Stomach smooth muscle (tissue), 2 donors: ENCODE results near the gene TMEM131L.

ENCODE experiments used
- H3K27ac ChIP-seq: one replicate; pipeline ENCODE4 v1.7.0; 2013; ENCODE audit warnings: mild to moderate bottlenecking, low read length, inconsistent platforms
- H3K27me3 ChIP-seq, 2 donors: one replicate each; pipeline ENCODE4 v1.7.0; 2013; ENCODE audit warnings: low read length in 2 of 2; ENCODE audit not compliant: insufficient read depth in 2 of 2, control insufficient read depth in 1 of 2
- H3K36me3 ChIP-seq, 2 donors: one replicate each; pipeline ENCODE4 v1.7.0; 2013; ENCODE audit warnings: low read length in 2 of 2; ENCODE audit not compliant: control insufficient read depth in 2 of 2, insufficient read depth in 2 of 2
- H3K4me1 ChIP-seq: one replicate; pipeline ENCODE4 v1.7.0; 2013; ENCODE audit warnings: low read length; ENCODE audit not compliant: control insufficient read depth, insufficient read depth
- H3K4me3 ChIP-seq, 2 donors: one replicate each; pipeline ENCODE4 v1.7.0; 2013; ENCODE audit warnings: low read length in 2 of 2
- H3K9ac ChIP-seq, 2 donors: one replicate each; pipeline ENCODE4 v1.7.0; 2013; ENCODE audit warnings: low read length in 2 of 2, mild to moderate bottlenecking in 1 of 2
- H3K9me3 ChIP-seq, 2 donors: one replicate each; pipeline ENCODE4 v1.7.0; 2013; ENCODE audit warnings: low read length in 2 of 2; ENCODE audit not compliant: control insufficient read depth in 2 of 2
- donor health status: healthy.
- donor health status: Pancreatic carcinoma.

Gene TMEM131L

GRCh38 chr4:153476829-153477574 is 10.8 kb downstream of the TMEM131L start:
- peaks cover 5% of the 10 kb centered on the region in 2 donors for H3K36me3 ChIP-seq
- no peaks in the 10 kb centered on the region for H3K27me3 ChIP-seq
- H3K27ac ChIP-seq, result no peak overlapping the region

GRCh38 chr4:153479101-153479500 is 12.9 kb downstream of the TMEM131L start:
- Histone ChIP-seq H3K36me3 (peaks cover 5% of the 10 kb centered on the region in 2 donors), H3K27me3 (no peaks in the 10 kb centered on the region), H3K9ac (peak overlapping the region in 1 of 2 donors; percentile 52), H3K4me3 (no peak overlapping the region), H3K27ac (peak overlapping the region; percentile 46), H3K9me3 (no peaks in the 10 kb centered on the region), H3K4me1 (peaks cover 12% of the 10 kb centered on the region)

More at GRCh38 chr4:153476829-153477574, 10.8 kb downstream of the TMEM131L start:
- Histone ChIP-seq H3K4me1 (peaks cover 6% of the 10 kb centered on the region), H3K9me3 (no peaks in the 10 kb centered on the region), H3K9ac (no peak overlapping the region), H3K4me3 (no peak overlapping the region)

- Histone ChIP-seq H3K36me3 (peaks cover 0 to 2% of the 10 kb centered on the region in 2 donors), H3K9ac (no peak overlapping the region), H3K27me3 (no peaks in the 10 kb centered on the region), H3K4me3 (no peak overlapping the region), H3K4me1 (peaks cover 12% of the 10 kb centered on the region), H3K27ac (no peak overlapping the region), H3K9me3 (no peaks in the 10 kb centered on the region)
Measured at GRCh38 chr4:153480704-153481103, 14.5 kb downstream of the TMEM131L start.

- H3K27ac ChIP-seq, result no peak overlapping the region
Measured at GRCh38 chr4:153481478-153481877, 15.3 kb downstream of the TMEM131L start.

GRCh38 chr4:153483432-153484418 is 17.6 kb downstream of the TMEM131L start:
- H3K27me3 ChIP-seq, result no peaks in the 10 kb centered on the region
- no peaks in the 10 kb centered on the region for H3K9me3 ChIP-seq
- H3K9ac ChIP-seq, result peak overlapping the region; percentile 64 to 66
- peaks cover 37% of the 10 kb centered on the region for H3K4me1 ChIP-seq
- peak overlapping the region; percentile 58 for H3K27ac ChIP-seq
- peaks cover 0 to 2% of the 10 kb centered on the region in 2 donors for H3K36me3 ChIP-seq
- peak overlapping the region; percentile 18 to 59 for H3K4me3 ChIP-seq

More at GRCh38 chr4:153481478-153481877, 15.3 kb downstream of the TMEM131L start:
- Histone ChIP-seq H3K9ac (no peak overlapping the region), H3K36me3 (peaks cover 0 to 2% of the 10 kb centered on the region in 2 donors), H3K27me3 (no peaks in the 10 kb centered on the region), H3K9me3 (no peaks in the 10 kb centered on the region), H3K4me1 (peaks cover 15% of the 10 kb centered on the region), H3K4me3 (no peak overlapping the region)

GRCh38 chr4:153485359-153485758 is 19.2 kb downstream of the TMEM131L start:
- no peak overlapping the region for H3K27ac ChIP-seq

GRCh38 chr4:153485860-153486259 is 19.7 kb downstream of the TMEM131L start:
- peak overlapping the region; percentile 53 for H3K27ac ChIP-seq
- no peaks in the 10 kb centered on the region for H3K27me3 ChIP-seq
- no peaks in the 10 kb centered on the region for H3K9me3 ChIP-seq
- H3K36me3 ChIP-seq, result peaks cover 0 to under 1% of the 10 kb centered on the region in 2 donors
- H3K4me1 ChIP-seq, result peaks cover 40% of the 10 kb centered on the region
- no peak overlapping the region for H3K9ac ChIP-seq
- peak overlapping the region in 1 of 2 donors; percentile 47 for H3K4me3 ChIP-seq

More at GRCh38 chr4:153485359-153485758, 19.2 kb downstream of the TMEM131L start:
- Histone ChIP-seq H3K27me3 (no peaks in the 10 kb centered on the region), H3K36me3 (peaks cover 0 to 2% of the 10 kb centered on the region in 2 donors), H3K9me3 (no peaks in the 10 kb centered on the region), H3K9ac (no peak overlapping the region), H3K4me3 (no peak overlapping the region), H3K4me1 (peaks cover 40% of the 10 kb centered on the region)

- H3K4me1 ChIP-seq, result peaks cover 40% of the 10 kb centered on the region
- H3K36me3 ChIP-seq, result no peaks in the 10 kb centered on the region
- H3K4me3 ChIP-seq, result peak overlapping the region in 1 of 2 donors; percentile 47
- H3K9me3 ChIP-seq, result no peaks in the 10 kb centered on the region
- H3K27ac ChIP-seq, result peak overlapping the region; percentile 53
- no peaks in the 10 kb centered on the region for H3K27me3 ChIP-seq
- H3K9ac ChIP-seq, result peak overlapping the region in 1 of 2 donors; percentile 23
Measured at GRCh38 chr4:153486281-153487151, 20.4 kb downstream of the TMEM131L start.

- peaks cover 39% of the 10 kb centered on the region for H3K4me1 ChIP-seq
- peak overlapping the region; percentile 74 for H3K27ac ChIP-seq
- H3K9me3 ChIP-seq, result no peaks in the 10 kb centered on the region
- H3K9ac ChIP-seq, result peak overlapping the region; percentile 40 to 64
- H3K4me3 ChIP-seq, result peak overlapping the region in 1 of 2 donors; percentile 54
- no peaks in the 10 kb centered on the region for H3K36me3 ChIP-seq
- no peaks in the 10 kb centered on the region for H3K27me3 ChIP-seq
Measured at GRCh38 chr4:153488006-153488891, 22.1 kb downstream of the TMEM131L start.
